Measurements from ENCODE around the gene SAMD4B. TPM values are rescaled to one million over a fixed set of nuclear protein-coding genes. Genes with fewer than 3 reads are reported as not detected.

The SAMD4B gene
- total and polyA plus RNA-seq, 7 donors = 28.4 to 83.6 (median 52.7) TPM

- no peak overlapping the region for H3K4me3 ChIP-seq
- intact Hi-C loops (cut with DNase I) = no loop called here
- no peaks in the 10 kb centered on the region for H3K9me3 ChIP-seq
- no peak for DNase-seq
- peaks cover 0 to 15% (median 14%) of the 10 kb centered on the region in 4 donors for H3K4me1 ChIP-seq
- WGBS, 2 donors = 88 to 90% methylated on average over 7 of the region's 7 CpGs
- H3K27ac ChIP-seq = no peak overlapping the region
- peaks cover 35 to 82% (median 47%) of the 10 kb centered on the region in 4 donors for H3K36me3 ChIP-seq
- no peaks in the 10 kb centered on the region for H3K27me3 ChIP-seq
- no peak for TF ChIP-seq EP300 (IDR thresholded peaks at IDR 0.05)
- TF ChIP-seq POLR2A (IDR thresholded peaks at IDR 0.05) = no peak
- no peak for TF ChIP-seq POLR2AphosphoS5 (IDR thresholded peaks at IDR 0.05)
- TF ChIP-seq CTCF (IDR thresholded peaks at IDR 0.05) = no peak
Observed at GRCh38 chr19:39386557-39386956, 44.3 kb downstream of the SAMD4B start.

- H3K27me3 ChIP-seq = no peaks in the 10 kb centered on the region
- peaks cover 0 to 26% (median 26%) of the 10 kb centered on the region in 4 donors for H3K4me1 ChIP-seq
- intact Hi-C loops (cut with DNase I) = no loop called here
- 84 to 94% methylated on average over 5 of the region's 5 CpGs for WGBS, 2 donors
- no peak for DNase-seq
- H3K4me3 ChIP-seq = no peak overlapping the region
- H3K36me3 ChIP-seq = peaks cover 20 to 66% (median 38%) of the 10 kb centered on the region in 4 donors
- H3K27ac ChIP-seq = peak overlapping the region in 1 of 4 donors; percentile 100
- TF ChIP-seq POLR2AphosphoS5 (IDR thresholded peaks at IDR 0.05) (no peak), CTCF (IDR thresholded peaks at IDR 0.05) (no peak), POLR2A (IDR thresholded peaks at IDR 0.05) (no peak), EP300 (IDR thresholded peaks at IDR 0.05) (no peak)
- H3K9me3 ChIP-seq = no peaks in the 10 kb centered on the region
Observed at GRCh38 chr19:39388657-39389056, 46.4 kb downstream of the SAMD4B start.

- Histone ChIP-seq H3K4me1 (peaks cover 0 to 26% (median 26%) of the 10 kb centered on the region in 4 donors), H3K4me3 (peak overlapping the region; percentile 71 to 98 (median 98)), H3K27ac (peak overlapping the region; percentile 99 to 100 (median 100)), H3K36me3 (peaks cover 28 to 66% (median 40%) of the 10 kb centered on the region in 4 donors), H3K27me3 (no peaks in the 10 kb centered on the region), H3K9me3 (no peaks in the 10 kb centered on the region)
- intact Hi-C loops (cut with DNase I) = loop anchor here (2.0 to 5.0 kb wide), 3 partner anchors 47 to 92 kb away; partner anchors contain the start of genes SAMD4B, SUPT5H and TIMM50
- no peak for DNase-seq
- WGBS, 2 donors = 73 to 78% methylated on average over 13 of the region's 13 CpGs
- TF ChIP-seq EP300 (IDR thresholded peaks at IDR 0.05) (no peak), CTCF (IDR thresholded peaks at IDR 0.05) (no peak), POLR2A (IDR thresholded peaks at IDR 0.05) (no peak), POLR2AphosphoS5 (IDR thresholded peaks at IDR 0.05) (no peak)
Observed at GRCh38 chr19:39389631-39390414, 47.6 kb downstream of the SAMD4B start.

- Histone ChIP-seq H3K27ac (peak overlapping the region; percentile 99 to 100 (median 100)), H3K9me3 (no peaks in the 10 kb centered on the region), H3K4me1 (peaks cover 0 to 26% (median 26%) of the 10 kb centered on the region in 4 donors), H3K36me3 (peaks cover 34 to 66% (median 39%) of the 10 kb centered on the region in 4 donors), H3K4me3 (peak overlapping the region; percentile 71 to 98 (median 98)), H3K27me3 (no peaks in the 10 kb centered on the region)
- peak; percentile 91 for DNase-seq
- WGBS, 2 donors = 1% methylated on average over 10 of the region's 10 CpGs
- no peak for TF ChIP-seq CTCF (IDR thresholded peaks at IDR 0.05)
- intact Hi-C loops (cut with DNase I) = loop anchor here (2.0 to 5.0 kb wide), 3 partner anchors 48 to 92 kb away; partner anchors contain the start of genes SAMD4B, SUPT5H and TIMM50
Observed at GRCh38 chr19:39390451-39390750, 48.2 kb downstream of the SAMD4B start.
